Measurements from ENCODE around the gene DLGAP1. TPM values are rescaled to one million over a fixed set of nuclear protein-coding genes. Genes with fewer than 3 reads are reported as not detected.

Gene DLGAP1
- polyA plus RNA-seq, 4 donors: 3.9 to 7.5 (median 5.2) TPM

DNA sequence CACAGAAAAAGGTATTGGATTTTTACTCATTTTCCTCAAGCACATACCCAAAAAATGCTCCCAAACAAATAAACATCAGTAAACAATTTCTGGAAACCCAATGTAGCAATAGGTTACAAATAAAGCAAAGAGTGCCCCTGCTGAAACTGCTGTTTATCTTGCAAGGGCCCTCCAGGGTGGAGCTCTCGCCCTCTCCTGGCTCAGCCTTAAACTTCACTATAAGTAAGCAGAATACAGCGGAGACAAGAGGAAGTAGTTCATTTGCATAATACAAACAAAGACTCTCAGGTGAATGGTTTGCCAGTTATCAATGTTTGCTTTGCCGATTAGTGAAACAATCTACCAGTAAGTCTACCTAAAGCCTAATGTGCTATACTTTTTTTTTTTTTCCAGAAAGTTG, 437.6 kb downstream of the DLGAP1 start:
- no peak for DNase-seq (ENCODE audit: low read depth in 4 of 4, low spot score in 3 of 4)

DNA sequence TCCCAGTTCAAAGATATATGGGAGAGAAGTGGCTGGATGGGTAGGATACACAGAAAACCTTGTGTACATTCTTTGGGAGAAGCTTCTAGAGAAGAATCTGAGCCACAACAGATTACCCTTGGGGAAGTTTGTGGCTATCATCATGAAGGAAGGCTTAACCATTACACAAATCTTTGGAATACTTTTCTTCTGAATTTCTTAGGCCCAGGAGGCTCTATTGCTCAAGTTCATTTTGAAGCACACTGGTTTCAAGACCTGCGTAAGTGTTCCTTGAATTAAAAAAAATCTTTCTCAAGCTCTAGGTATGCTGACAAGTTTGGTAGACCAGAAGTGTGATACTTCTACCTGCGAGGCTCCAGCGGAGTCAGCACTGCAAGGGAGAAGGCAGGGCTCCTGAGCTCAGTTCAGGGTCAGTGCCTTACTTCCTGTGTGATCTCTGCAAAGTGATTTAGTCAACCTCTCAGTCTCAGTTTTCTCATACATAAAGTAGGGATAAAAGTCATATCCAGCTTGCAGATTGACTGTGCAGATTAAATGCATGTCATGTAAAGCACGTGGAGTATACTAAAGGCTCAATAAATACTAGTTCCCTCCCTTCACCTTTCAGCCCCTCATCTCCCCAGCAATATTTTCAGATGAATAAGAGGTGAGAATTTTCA, 438.6 kb downstream of the DLGAP1 start:
- no peak for DNase-seq (ENCODE audit: low read depth in 4 of 4, low spot score in 3 of 4)

DNA sequence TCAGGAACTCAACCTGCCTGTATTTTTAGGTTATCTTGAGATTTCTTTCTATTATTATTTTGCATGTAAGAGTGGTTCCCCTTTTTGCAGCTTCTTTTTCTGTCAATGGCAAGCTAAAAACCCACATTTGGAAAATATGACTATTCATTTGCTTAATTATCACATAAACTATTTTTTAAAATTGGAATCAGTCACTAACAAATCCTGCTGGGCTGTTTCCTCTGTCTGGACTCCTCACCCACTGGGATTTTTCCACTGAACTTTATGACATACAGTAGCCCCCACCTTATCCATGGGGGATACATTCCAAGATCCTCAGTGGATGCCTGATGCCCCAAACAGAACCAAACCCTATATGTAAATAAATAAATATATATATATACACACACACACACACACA, 447.3 kb downstream of the DLGAP1 start:
- no peak for DNase-seq (ENCODE audit: low read depth in 4 of 4, low spot score in 3 of 4)

DNA sequence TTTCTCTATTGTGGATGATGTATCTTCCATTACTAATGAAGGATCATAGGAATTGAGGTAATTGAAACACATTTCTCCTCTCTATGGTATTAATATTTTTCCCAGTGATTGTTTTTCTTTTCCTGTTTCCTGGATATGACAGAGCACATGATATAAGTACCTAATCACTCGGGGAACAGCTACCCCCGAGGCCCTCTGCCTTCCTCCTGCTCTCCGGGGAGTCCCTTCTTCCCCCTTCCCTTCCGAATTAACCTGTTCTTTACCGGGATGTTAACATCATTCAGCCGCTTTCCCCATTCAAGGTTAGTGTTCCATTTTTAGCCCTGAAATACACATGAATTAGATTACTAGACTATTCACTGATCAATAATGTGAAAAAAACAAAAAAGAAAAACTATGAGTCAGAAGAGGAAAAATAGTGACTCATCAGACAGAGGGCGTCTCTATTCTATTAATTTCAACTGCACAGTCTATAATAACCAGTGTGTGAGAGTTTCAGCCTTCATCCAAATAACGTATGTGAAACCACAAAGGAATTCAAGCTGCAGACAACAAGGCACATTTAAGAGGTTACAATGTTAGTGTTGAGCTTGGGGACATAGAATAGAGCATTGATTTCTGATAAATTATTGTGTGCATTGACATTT, 450.8 kb downstream of the DLGAP1 start:
- no peak for DNase-seq (ENCODE audit: low read depth in 4 of 4, low spot score in 3 of 4)

DNA sequence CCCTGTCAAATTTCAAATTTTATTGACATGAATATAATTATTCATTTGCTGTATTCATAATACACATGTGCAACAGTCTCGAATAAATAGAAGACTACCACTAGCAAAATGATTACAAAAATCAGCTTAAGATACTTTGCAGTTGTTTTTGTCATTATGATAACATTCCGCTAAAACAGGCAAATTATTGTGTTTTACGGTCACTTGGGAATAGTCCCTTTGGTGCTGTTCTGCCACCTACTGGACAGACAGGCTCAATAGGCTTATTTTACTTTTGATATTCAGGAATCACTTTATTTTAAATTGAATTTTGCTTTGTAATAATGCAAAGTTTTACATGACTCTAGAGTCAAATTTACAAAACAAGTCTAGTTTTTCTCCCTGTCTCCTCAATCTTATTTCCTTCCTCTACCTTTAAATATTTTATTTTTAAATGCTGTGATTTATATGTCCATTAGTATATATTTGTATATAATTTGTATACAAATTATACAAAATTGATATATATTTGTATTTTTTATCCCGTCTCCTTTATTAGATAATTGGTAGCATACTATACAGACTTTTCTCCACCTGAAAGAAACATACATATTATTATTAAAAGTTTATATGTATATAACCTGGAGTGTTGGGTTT, 456.3 kb downstream of the DLGAP1 start:
- DNase-seq (ENCODE audit: low read depth in 4 of 4, low spot score in 3 of 4): peak in 3 of 4 donors; percentile 7 to 20 (median 18)

DNA sequence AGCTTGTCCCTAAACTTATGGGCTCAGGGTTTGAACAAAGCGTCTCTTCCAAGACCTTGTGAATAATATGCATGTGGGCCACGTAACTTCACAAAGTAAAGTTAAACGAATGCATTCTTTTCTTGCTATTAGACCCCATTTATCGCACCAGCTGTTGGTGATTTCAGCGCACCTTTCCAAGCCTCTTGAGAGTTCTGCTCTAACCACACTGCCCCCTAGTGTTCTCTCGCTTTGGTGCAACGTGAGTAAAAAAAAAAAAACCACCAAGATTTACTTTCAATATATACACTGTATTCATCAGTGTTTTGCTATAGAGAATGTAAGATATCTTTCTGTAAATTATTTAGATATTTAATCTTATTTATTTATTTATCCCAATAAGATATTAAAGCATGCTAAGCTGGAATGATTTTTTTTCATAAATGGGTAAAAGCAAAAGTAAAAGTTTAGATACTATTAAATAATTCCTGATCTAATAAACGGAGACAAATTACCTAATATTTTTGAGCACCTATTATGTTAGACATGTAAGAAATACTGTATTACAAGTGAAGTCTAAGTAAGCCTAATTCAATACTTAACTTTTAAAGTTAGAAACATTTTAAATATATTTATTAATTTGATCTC, 459.5 kb downstream of the DLGAP1 start:
- DNase-seq (ENCODE audit: low read depth in 4 of 4, low spot score in 3 of 4): peak; percentile 67 to 79 (median 70)

DNA sequence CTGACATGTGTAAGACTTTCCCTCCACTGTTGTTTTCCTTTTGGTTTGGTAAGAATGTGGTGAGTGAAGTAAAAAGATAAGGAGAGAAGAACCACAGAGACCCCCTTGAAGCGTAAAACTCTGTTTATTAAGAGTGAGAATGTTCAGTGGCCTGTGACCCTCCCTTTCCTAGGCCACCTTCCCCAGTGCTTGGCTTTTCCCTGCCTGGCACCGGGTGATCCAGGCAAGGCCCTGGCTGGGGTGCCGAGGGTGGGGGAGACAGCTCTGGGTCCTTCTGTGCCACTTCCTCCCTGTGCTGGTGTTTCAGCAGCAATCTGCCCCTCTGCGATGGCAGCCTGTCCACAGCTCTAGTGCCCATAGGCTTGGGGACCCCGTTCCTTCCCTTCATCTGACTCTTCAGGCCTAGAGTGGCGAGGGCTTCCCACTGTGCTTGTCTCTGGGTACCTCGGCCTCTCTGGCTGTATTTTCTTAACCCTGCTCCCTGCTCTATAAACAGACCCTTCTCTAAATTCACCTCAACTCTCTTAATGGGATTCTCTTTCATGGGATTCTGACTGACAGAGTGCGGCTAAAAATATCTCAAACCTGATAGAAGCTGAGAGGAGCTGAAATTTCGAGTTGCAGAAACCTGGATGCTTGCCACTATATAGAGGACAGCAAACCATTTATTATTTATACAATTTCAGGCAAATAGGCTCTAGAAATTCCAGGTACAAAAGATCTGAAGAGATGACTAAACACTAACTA, 461.0 kb downstream of the DLGAP1 start:
- no peak for DNase-seq (ENCODE audit: low read depth in 4 of 4, low spot score in 3 of 4)

DNA sequence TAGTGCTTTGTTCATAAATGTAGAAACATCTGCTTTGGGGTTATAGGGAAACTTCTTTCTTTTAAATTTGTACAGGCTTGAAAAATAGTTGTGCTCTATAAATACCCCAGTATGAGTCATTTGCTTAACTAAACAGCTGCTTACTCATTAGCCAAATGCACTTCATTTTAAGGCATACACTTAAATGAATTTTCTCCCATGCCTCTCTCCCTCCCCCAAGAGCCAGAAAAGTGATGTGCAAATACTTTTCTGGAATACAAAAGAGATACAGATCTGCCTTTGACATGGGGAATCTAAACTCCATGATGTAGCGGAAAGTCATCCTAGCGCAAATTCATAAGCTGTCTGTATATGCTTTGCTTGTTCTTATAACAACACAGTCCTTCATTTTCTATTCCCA, 469.4 kb downstream of the DLGAP1 start:
- no peak for DNase-seq (ENCODE audit: low read depth in 4 of 4, low spot score in 3 of 4)

DNA sequence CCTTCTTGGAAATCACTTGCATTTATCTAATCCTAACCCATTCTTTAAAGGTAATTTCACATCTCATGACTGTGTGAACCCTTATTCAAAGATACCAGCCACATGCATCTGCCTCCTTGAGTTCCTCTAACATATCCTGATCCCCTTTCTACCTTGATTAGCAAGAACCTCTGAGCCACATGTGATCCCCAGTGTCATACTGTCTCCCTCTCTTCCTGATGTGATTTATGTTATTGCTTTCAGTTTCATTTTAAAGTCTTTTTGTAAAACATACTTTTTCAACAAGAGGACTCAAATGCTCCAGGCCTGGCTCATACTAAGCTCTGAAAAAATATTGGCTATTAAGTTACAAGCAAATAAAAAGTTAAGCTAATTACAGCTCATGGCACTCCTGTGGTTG, 470.1 kb downstream of the DLGAP1 start:
- no peak for DNase-seq (ENCODE audit: low read depth in 4 of 4, low spot score in 3 of 4)

DNA sequence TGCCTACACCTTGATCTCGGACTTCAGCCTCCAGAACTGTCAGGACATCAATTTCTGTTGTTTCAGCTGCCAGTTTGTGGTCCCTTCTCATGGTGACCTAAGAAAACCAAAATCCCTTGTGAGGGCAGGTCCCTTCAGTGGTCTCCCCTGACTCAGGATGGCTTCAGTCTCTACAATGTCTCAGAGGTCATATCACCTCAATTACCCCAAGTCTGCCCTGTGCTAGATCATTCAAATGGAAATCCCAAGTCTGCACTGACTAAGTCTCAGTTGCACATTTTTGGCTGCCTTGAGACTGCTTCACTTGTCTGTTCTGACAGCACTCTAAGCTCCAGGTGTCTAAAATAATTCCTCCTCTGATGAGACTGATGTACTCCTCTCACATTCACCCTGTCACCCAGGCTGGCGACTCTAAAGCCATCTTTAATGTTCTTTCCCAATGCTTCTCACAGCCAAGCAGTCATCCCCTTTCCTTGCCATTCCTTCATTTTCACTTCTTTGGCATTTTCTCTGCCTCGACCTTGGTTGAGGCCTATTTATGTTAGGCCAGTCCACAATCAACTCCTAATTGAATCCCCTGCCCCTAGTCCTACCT, 470.8 kb downstream of the DLGAP1 start:
- DNase-seq (ENCODE audit: low read depth in 4 of 4, low spot score in 3 of 4): no peak

DNA sequence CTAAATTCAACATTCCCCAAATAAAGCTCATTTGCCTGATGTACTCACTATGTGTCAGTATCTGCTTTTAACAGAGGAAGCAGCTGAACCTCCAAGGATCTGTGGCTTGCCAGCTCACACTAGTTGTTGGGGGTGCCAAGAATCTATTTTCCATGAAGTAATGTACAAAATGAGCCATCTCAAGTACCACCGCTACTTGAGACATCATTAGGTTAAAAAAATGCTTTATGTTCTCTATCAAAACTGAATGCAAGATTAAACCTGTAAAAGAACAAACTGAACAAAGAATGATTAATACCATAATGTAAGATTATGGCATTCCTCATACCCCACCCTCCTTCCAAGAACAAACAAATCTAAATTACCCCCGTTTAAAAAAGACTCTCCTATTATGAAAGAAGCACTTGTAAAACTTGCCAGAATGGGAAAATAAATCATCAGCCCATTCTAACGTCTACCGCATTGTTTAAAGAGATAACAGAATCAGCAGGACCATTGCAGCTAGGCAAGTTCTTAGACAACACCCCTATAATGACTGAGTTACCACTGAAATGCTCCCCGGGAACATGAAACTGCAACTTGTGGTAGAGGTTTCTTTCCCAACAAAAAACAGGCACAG, 471.6 kb downstream of the DLGAP1 start:
- no peak for DNase-seq (ENCODE audit: low read depth in 4 of 4, low spot score in 3 of 4)

DNA sequence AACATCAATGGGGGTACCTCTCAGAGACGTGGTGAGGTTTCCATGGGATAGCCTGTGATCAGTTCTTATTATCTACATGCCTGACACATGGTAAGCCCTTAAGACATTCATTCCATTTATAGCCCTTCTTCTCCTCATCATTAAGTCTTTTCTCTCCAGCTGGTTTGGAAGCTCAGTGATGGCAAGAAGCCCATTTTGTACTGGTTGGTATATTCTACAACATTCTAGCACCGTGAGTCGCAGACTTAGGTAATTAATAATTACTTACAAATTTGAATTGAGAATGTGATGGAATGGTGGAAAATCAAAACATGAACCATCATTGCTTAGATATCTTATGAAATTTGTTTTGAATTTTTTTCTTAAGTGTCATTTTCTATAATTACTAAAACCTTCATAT, 472.6 kb downstream of the DLGAP1 start:
- DNase-seq (ENCODE audit: low read depth in 4 of 4, low spot score in 3 of 4): no peak

DNA sequence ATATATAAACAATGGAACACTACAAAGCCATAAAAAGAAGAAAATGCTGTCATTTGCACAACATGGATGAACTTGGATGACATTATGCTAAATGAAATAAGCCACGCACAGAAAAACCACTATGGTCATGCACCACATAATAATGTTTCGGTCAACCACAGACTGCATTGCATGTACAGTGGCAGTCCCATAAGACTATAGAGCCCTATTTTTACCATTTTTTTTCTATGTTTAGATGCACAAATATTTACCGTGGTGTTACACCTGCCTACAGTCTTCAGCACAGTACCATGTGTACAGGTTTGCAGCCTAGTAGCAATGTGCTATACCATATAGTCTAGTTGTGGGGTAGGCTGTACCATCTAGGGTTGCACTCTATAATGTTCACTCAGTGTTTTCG, 476.1 kb downstream of the DLGAP1 start:
- DNase-seq (ENCODE audit: low read depth in 4 of 4, low spot score in 3 of 4): no peak

DNA sequence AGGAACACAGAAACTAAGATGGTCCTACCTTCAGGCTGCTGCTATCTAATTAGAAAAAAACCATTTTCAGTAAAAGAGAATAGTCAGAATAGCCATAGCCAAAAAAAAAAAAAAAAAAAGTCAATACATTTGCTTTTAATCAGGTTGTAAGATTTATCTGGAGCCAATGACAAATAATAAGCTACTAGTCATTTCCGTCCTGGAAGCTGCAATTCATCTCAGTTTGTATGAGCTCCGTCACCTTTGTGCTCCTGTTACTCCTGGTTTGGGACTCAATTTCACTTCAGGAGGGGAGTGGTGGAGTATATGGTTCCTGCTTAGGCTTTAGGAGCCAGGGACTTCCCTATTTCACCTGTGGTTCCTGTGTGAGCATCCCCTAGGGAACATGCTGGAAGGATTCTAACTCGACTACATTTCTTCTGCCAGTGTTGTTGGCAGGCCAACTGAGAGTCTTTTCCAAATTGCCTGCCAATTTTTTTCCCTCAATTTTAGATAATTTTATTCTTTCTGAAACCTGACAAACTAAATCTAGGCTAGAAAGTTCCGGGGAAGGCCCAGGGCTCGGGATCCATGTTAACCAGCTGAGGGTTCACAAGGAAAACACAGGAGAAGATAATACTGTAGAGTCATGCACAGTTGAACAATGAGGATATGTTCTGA, 481.8 kb downstream of the DLGAP1 start:
- DNase-seq (ENCODE audit: low read depth in 4 of 4, low spot score in 3 of 4): no peak

DNA sequence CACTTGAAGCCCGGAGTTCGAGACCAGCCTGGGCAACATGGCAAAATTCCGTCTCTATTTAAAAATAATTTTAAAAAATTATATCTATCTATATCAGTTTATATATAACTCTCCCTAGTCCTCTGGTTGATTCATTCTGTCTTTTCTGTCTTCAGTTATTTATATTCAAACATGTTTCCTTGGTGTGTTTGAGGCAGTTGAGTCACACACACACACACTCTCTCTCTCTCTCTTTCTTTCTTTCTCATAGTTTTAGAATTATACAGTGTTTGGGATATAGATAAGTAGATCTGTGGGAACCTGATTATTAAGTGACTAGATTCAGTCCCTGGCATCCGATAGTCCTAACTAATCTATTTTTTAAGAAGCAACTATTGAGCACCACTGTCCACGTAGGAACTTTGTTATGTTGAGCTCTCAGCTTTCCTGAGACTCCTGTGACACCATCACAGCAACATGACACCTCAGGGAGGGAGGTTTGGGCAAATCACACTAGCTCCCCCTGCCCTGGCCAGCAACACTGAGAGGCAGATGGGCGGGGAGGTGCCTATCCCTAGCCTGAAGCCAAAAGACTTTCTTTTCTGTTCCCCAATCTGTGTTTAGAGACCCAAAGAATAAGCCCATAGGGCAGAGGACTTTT, 482.7 kb downstream of the DLGAP1 start:
- no peak for DNase-seq (ENCODE audit: low read depth in 4 of 4, low spot score in 3 of 4)

DNA sequence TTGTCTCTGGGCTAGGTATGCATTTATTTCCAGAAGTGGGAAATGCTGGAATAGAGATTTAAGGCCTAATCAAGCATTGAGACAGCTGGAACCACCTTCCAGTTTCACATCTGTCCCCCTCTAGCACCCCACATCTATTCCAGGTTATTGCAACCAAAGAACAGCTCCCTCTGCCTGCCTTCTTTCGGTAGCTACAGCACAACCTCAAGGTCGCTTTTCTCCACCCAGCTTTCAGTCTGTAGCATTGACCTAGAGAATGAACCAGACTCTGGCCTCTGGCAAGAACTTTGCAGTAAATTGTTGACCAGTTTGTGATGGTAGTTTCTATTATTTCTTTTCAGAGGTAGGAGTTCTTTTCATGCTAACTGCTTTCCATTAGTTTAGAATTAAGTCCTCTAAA, 484.2 kb downstream of the DLGAP1 start:
- no peak for DNase-seq (ENCODE audit: low read depth in 4 of 4, low spot score in 3 of 4)

DNA sequence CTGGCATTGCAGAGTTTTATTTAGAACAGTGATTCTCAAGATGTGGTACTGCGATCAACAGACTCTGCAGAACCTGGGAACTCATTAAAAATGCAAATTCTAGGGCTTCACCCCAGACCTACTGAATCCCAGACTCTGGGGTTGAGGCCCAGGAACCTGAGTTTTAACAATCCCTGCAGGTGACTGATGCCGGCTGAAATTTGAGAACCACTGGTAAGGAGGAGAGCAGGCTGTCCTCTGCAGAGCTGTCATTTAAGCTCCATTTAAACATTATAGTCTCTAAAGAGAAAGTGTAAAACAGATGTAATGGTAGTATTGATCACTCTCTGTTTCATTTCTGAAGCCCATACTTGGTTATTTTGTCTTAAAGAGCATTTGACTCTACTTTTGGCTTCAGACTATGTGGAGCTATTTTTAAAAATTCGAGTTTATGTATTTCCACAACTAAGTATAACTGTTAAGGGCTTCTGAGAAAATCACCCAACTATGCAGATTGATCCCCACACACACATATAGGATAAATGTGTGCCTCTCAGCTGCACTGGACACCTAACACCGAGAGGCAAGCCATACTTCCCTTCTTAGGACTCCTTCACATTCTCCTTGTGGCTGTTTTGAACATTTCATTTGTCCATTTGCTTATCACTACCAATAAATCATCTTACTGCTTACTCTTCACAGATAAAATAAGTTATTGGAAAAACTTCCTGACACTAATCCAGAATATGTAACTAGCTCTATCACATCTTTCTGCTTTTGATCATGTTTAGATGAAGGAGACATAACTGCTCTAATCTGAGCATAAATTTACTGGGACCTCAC, 487.5 kb downstream of the DLGAP1 start:
- DNase-seq (ENCODE audit: low read depth in 4 of 4, low spot score in 3 of 4): no peak

DNA sequence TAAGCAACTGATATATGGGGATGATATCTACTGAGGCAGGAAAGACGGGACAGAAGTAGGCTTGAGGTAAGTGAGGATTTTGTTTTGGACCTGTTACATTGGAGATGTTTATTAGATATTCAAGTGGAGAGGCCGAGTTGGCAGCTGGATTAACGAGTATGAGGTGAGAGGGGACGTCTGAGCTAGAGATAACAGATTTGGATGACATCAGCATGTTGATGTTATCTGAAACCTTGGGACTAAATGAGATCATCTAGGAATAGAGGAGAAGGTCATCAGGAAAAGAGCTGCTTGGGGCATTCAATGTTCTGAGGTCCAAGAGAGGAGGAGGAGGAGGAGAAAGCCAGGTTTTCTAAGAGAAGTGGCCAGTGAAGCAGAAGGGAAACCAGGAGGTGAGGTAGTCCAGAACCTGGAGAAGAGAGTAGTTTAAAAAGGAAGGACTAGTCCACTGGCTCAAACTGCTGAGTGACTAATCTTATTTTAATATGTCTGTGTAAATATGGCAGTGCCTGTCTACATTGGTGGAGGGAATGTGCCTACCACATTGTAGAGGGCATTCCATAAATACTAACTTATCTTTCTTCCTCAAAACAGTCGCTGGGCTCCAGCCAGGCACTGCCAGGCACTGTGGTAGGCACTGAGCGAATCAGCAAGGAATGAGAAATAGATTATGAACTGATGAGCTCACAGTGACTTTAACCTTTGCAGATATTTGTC, 488.3 kb downstream of the DLGAP1 start:
- no peak for DNase-seq (ENCODE audit: low read depth in 4 of 4, low spot score in 3 of 4)
